ENCODE measurements around the gene APOO.

GRCh38 chrX:23907111-23907497, 634 bp downstream of the APOO start:
- TF ChIP-seq CTCF (IDR thresholded peaks at IDR 0.05) (no peak), POLR2AphosphoS5 (IDR thresholded peaks at IDR 0.05; ENCODE audit: insufficient read depth in 1 of 2, low read depth in 1 of 2) (no peak)

Measured in vagina (tissue), 2 donors.